Small intestine (tissue), 7 donors: Measurements from ENCODE around the gene LAMA2. TPM values are rescaled to one million over a fixed set of nuclear protein-coding genes. Genes with fewer than 3 reads are reported as not detected.
A peak's percentile ranks its signal among the peaks of the same experiment; 100 is the strongest.

Experiments
- DNase-seq, 2 donors: peaks; one replicate each; pipeline versions ENCODE4 v3.0.0 to v3.0.0-alpha.2; 2013
- FAIRE-seq: peaks from 2 replicates; lab custom pipeline; 2012; peaks lifted over from hg19 to GRCh38; lab: Jason Lieb, UNC
- H3K27ac ChIP-seq, 3 donors: one replicate each; pipeline ENCODE4 v1.5.1; 2013; ENCODE audit warnings: low read length in 2 of 3, mild to moderate bottlenecking in 2 of 3, control low read depth in 1 of 3, inconsistent platforms in 1 of 3, low read depth in 1 of 3, moderate library complexity in 1 of 3
- H3K27me3 ChIP-seq, 3 donors: one replicate each; pipeline ENCODE4 v1.6.1; 2013; ENCODE audit warnings: low read length in 3 of 3, inconsistent platforms in 1 of 3; ENCODE audit not compliant: control insufficient read depth in 3 of 3, insufficient read depth in 3 of 3
- H3K36me3 ChIP-seq, 3 donors: one replicate each; pipeline ENCODE4 v1.6.1; 2013; ENCODE audit warnings: low read length in 3 of 3, inconsistent platforms in 1 of 3, low read depth in 1 of 3, mild to moderate bottlenecking in 1 of 3, moderate library complexity in 1 of 3; ENCODE audit not compliant: control insufficient read depth in 3 of 3, insufficient read depth in 2 of 3
- H3K4me1 ChIP-seq, 3 donors: one replicate each; pipeline ENCODE4 v1.6.1; 2013; ENCODE audit warnings: low read length in 2 of 3, inconsistent platforms in 1 of 3, low read depth in 1 of 3, mild to moderate bottlenecking in 1 of 3, moderate library complexity in 1 of 3; ENCODE audit not compliant: control insufficient read depth in 3 of 3, insufficient read depth in 2 of 3
- H3K4me3 ChIP-seq, 3 donors: one replicate each; pipeline ENCODE4 v1.5.1; 2013; ENCODE audit warnings: low read length in 3 of 3, control low read depth in 1 of 3, inconsistent platforms in 1 of 3, low read depth in 1 of 3, mild to moderate bottlenecking in 1 of 3, moderate library complexity in 1 of 3
- H3K9me3 ChIP-seq, 2 donors: one replicate each; pipeline ENCODE4 v1.6.1; 2013; ENCODE audit warnings: low read depth in 1 of 2, low read length in 1 of 2; ENCODE audit not compliant: control insufficient read depth in 2 of 2, insufficient read depth in 1 of 2
- whole genome bisulfite sequencing, 3 donors: extraction: QIAGEN DNeasy Blood & Tissue Kit; methylation state at CpG; one replicate each; pipeline ENCODE4 v1.1.7; 2013; 5-methylcytosine and 5-hydroxymethylcytosine counted together
- polyA plus RNA-seq, 4 donors: library from polyadenylated mRNA; stranded (reverse) in 3 of 4; unstranded in 1 of 4; fragments of 200-250 nt in 3 of 4; fragments of 120-200 nt in 1 of 4; gene quantifications; one replicate each; pipeline versions ENCODE4 v1.2.1 to v1.2.3, GENCODE V29; 2013
- donor health status: healthy with polysubstance abuse.
- donor health status: control.
- donor health status: control.
- donor health status: Bipolar disorder and iron deficiency.
- donor health status: healthy.

The LAMA2 gene
- polyA plus RNA-seq, 4 donors: 0.67 to 12.7 (median 1.1) TPM

GRCh38 chr6:129317931-129318820 is 435.2 kb downstream of the LAMA2 start:
- DNase-seq (peak in 1 of 2 donors; percentile 2), FAIRE-seq (no peak)
- Histone ChIP-seq H3K4me1 (no peaks in the 10 kb centered on the region), H3K36me3 (no peaks in the 10 kb centered on the region), H3K27me3 (no peaks in the 10 kb centered on the region), H3K27ac (no peak overlapping the region), H3K4me3 (no peak overlapping the region), H3K9me3 (no peaks in the 10 kb centered on the region)
- WGBS, 3 donors: 12 to 26% (median 15%) methylated on average over 3 of the region's 3 CpGs

DNA sequence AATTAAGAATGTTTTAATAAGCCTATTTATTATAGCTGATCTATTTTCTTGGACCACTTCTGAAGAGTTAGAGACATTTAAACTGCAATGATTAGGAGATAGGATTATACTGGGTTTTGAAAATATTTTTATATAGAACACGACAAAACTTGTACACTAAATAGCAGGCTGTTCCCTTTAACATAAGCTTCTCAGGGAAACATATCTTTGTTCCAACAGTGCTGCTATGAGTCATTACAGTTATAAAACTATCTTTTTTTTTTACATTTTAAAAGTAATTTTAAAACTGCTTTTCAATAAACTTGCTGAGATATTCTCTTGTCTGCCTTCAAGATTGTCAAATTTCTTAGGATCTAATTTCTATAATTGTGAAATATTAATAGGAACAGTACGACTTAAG is 438.0 kb downstream of the LAMA2 start:
- DNase-seq (no peak), FAIRE-seq (no peak)
- Histone ChIP-seq H3K36me3 (no peaks in the 10 kb centered on the region), H3K4me1 (no peaks in the 10 kb centered on the region), H3K27me3 (no peaks in the 10 kb centered on the region), H3K4me3 (no peak overlapping the region), H3K27ac (no peak overlapping the region), H3K9me3 (no peaks in the 10 kb centered on the region)
- 75 to 87% (median 84%) methylated on average over 2 of the region's 2 CpGs for WGBS, 3 donors

DNA sequence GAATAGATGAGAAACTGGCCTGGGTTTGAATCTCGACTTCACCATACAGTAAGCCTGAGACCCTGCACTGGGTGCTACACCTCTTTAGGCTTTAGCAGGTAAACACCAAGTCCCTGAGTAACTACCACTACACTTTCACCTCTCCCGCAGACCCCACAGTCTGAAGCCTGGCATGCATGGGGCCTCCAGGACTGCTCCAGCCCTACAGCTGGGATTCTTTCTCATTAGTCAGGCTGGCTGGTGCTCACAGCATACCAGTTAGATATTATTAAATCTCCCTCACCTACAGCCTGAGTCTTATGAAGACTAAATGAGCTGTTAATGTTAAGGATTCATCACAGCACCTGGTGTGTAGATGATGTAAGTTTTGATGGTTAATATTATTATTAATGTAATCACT is 438.4 kb downstream of the LAMA2 start:
- FAIRE-seq (no peak), DNase-seq (no peak)
- Histone ChIP-seq H3K4me1 (no peaks in the 10 kb centered on the region), H3K27me3 (no peaks in the 10 kb centered on the region), H3K9me3 (no peaks in the 10 kb centered on the region), H3K36me3 (no peaks in the 10 kb centered on the region), H3K4me3 (no peak overlapping the region), H3K27ac (no peak overlapping the region)
- 77 to 95% (median 82%) methylated on average over 2 of the region's 2 CpGs for WGBS, 3 donors

GRCh38 chr6:129324345-129324744 is 441.4 kb downstream of the LAMA2 start:
- Histone ChIP-seq H3K9me3 (no peaks in the 10 kb centered on the region), H3K36me3 (no peaks in the 10 kb centered on the region), H3K27ac (no peak overlapping the region), H3K4me1 (no peaks in the 10 kb centered on the region), H3K4me3 (no peak overlapping the region), H3K27me3 (no peaks in the 10 kb centered on the region)
- no peak for FAIRE-seq
- WGBS, 3 donors: 87 to 92% (median 89%) methylated on average over 5 of the region's 5 CpGs
- no peak for DNase-seq

GRCh38 chr6:129329678-129330077 is 446.7 kb downstream of the LAMA2 start:
- H3K4me1 ChIP-seq: no peaks in the 10 kb centered on the region
- DNase-seq: no peak
- no peaks in the 10 kb centered on the region for H3K27me3 ChIP-seq
- H3K27ac ChIP-seq: no peak overlapping the region
- FAIRE-seq: no peak
- H3K4me3 ChIP-seq: no peak overlapping the region
- no peaks in the 10 kb centered on the region for H3K9me3 ChIP-seq
- H3K36me3 ChIP-seq: no peaks in the 10 kb centered on the region
- 71 to 73% (median 71%) methylated on average over 4 of the region's 4 CpGs for WGBS, 3 donors

DNA sequence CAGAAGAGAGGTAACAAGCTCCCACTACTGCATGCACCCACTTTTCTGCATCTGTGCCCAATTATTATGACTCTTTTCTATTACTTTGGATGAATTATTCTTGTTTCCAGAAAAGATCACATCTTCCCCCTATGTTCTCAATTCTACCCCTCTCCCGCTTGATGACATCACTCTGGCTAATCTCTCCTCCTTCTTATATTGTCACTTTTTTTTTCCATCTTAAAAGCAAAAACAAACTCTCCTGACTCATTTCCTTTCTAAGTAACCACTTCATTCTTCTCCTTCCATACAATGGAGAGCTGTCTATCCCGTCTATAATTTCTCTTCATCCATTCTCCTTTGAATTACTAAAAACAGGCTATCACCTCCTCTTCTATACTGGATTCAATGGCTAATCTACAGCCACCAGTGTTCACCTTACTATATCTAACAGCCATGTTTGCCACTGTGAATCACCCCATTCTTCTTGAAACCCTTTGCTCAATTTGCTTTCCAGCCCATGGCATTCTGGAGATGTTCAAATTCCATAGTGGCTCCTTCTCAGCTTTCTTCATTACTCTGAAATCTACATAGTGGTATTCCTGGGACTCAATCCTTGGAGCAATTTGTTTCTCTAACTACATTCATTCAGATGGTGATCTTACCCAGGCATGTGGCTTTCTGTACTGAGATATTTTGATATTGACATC is 448.7 kb downstream of the LAMA2 start:
- FAIRE-seq (no peak), DNase-seq (no peak)
- Histone ChIP-seq H3K4me3 (no peak overlapping the region), H3K27me3 (no peaks in the 10 kb centered on the region), H3K4me1 (no peaks in the 10 kb centered on the region), H3K36me3 (no peaks in the 10 kb centered on the region), H3K9me3 (no peaks in the 10 kb centered on the region), H3K27ac (no peak overlapping the region)
- whole genome bisulfite sequencing, 3 donors: 73 to 81% (median 74%) methylated on average over 2 of the region's 2 CpGs

- H3K27ac ChIP-seq: no peak overlapping the region
- no peaks in the 10 kb centered on the region for H3K36me3 ChIP-seq
- no peaks in the 10 kb centered on the region for H3K4me1 ChIP-seq
- peaks cover 0 to 3% (median 0%) of the 10 kb centered on the region in 3 donors for H3K27me3 ChIP-seq
- no peak for FAIRE-seq
- H3K9me3 ChIP-seq: no peaks in the 10 kb centered on the region
- H3K4me3 ChIP-seq: no peak overlapping the region
- WGBS, 3 donors: 76 to 79% (median 78%) methylated on average over 4 of the region's 4 CpGs
- DNase-seq: no peak
Observed at GRCh38 chr6:129335792-129336191, 452.9 kb downstream of the LAMA2 start.

GRCh38 chr6:129338683-129339082 is 455.7 kb downstream of the LAMA2 start:
- 90 to 91% (median 91%) methylated on average over 4 of the region's 4 CpGs for WGBS, 3 donors
- Histone ChIP-seq H3K4me1 (no peaks in the 10 kb centered on the region), H3K36me3 (no peaks in the 10 kb centered on the region), H3K4me3 (no peak overlapping the region), H3K9me3 (no peaks in the 10 kb centered on the region), H3K27ac (no peak overlapping the region), H3K27me3 (peaks cover 0 to 3% (median 0%) of the 10 kb centered on the region in 3 donors)
- DNase-seq (no peak), FAIRE-seq (no peak)
